Keratinocyte (primary cell): ENCODE data around the gene PTPRT. TPM values are rescaled to one million over a fixed set of nuclear protein-coding genes. Genes with fewer than 3 reads are reported as not detected.

Experiments used
- DNase-seq: peaks from one replicate; pipeline ENCODE4 v3.0.0-alpha.2; 2011; ENCODE audit warnings: low read depth, missing footprints, low spot score
- FAIRE-seq: peaks from 2 replicates; lab custom pipeline; 2011; peaks lifted over from hg19 to GRCh38; lab: Jason Lieb, UNC
- H2AFZ ChIP-seq: 2 replicates; pipeline ENCODE4 v1.6.0; 2012; ENCODE audit warnings: low read length, control low read depth, inconsistent platforms; ENCODE audit not compliant: control insufficient read depth
- H3K27ac ChIP-seq: 2 replicates; pipeline ENCODE4 v1.5.1; 2011; ENCODE audit warnings: low read length; ENCODE audit not compliant: control insufficient read depth, insufficient read depth
- H3K27me3 ChIP-seq: 3 replicates; pipeline ENCODE4 v1.6.0; 2011; ENCODE audit warnings: low read length; ENCODE audit not compliant: control insufficient read depth, insufficient read depth; ENCODE audit errors: extremely low read depth
- H3K36me3 ChIP-seq, 2 experiments: 2 replicates in 1 of 2; 3 replicates in 1 of 2; pipeline ENCODE4 v1.5.1; 2011; ENCODE audit warnings: low read length in 2 of 2, mild to moderate bottlenecking in 1 of 2; ENCODE audit not compliant: control insufficient read depth in 2 of 2, insufficient read depth in 2 of 2; ENCODE audit errors: extremely low read depth in 1 of 2
- H3K4me1 ChIP-seq: 3 replicates; pipeline ENCODE4 v1.5.1; 2011; ENCODE audit warnings: low read length; ENCODE audit not compliant: control insufficient read depth, insufficient read depth; ENCODE audit errors: extremely low read depth
- H3K4me2 ChIP-seq: 3 replicates; pipeline ENCODE4 v1.6.0; 2011; ENCODE audit warnings: low read depth, low read length; ENCODE audit not compliant: control insufficient read depth, insufficient read depth; ENCODE audit errors: extremely low read depth
- H3K4me3 ChIP-seq, 3 experiments: fragments of 200-600 bp in 1 of 3; sonication (generic) in 1 of 3; 2 replicates in 2 of 3; 3 replicates in 1 of 3; pipeline ENCODE4 v1.5.1; 2011 to 2016; ENCODE audit warnings: low read length in 3 of 3, mild to moderate bottlenecking in 3 of 3, control low read depth in 2 of 3, inconsistent platforms in 1 of 3, low read depth in 1 of 3, mixed read lengths in 1 of 3, mixed run types in 1 of 3, moderate library complexity in 1 of 3; ENCODE audit not compliant: control insufficient read depth in 2 of 3, insufficient read depth in 2 of 3; ENCODE audit errors: extremely low read depth in 1 of 3
- H3K79me2 ChIP-seq: 2 replicates; pipeline ENCODE4 v1.6.0; 2012; ENCODE audit warnings: low read length; ENCODE audit not compliant: control insufficient read depth, insufficient read depth
- H3K9ac ChIP-seq: 3 replicates; pipeline ENCODE4 v1.6.0; 2011; ENCODE audit warnings: low read length; ENCODE audit not compliant: control insufficient read depth, insufficient read depth; ENCODE audit errors: extremely low read depth
- H3K9me1 ChIP-seq: 3 replicates; pipeline ENCODE4 v1.6.0; 2011; ENCODE audit warnings: low read length; ENCODE audit not compliant: control insufficient read depth, insufficient read depth; ENCODE audit errors: extremely low read depth
- H3K9me3 ChIP-seq: 2 replicates; pipeline ENCODE4 v1.5.1; 2012; ENCODE audit warnings: low read depth, low read length; ENCODE audit not compliant: control insufficient read depth
- H4K20me1 ChIP-seq: 3 replicates; pipeline ENCODE4 v1.6.0; 2011; ENCODE audit warnings: low read length; ENCODE audit not compliant: control insufficient read depth, insufficient read depth; ENCODE audit errors: extremely low read depth
- CTCF ChIP-seq, 3 experiments: IDR thresholded peaks in 1 of 3; conservative IDR thresholded peaks in 1 of 3; optimal IDR thresholded peaks in 1 of 3; 2 replicates in 2 of 3; 3 replicates in 1 of 3; pipeline versions ENCODE3 to v1.5.1; 2011; ENCODE audit warnings: low read length in 3 of 3, mild to moderate bottlenecking in 3 of 3, moderate library complexity in 2 of 3, control low read depth in 1 of 3, inconsistent platforms in 1 of 3; ENCODE audit not compliant: insufficient read depth in 2 of 3; ENCODE audit errors: extremely low read depth in 1 of 3
- EZH2 ChIP-seq: IDR thresholded peaks from one replicate; pipeline ENCODE4 v1.6.1; 2012; ENCODE audit warnings: inconsistent platforms, mild to moderate bottlenecking, low read length, moderate library complexity
- dilution Hi-C: fragments of 300-500 bp; cut with MboI; formaldehyde crosslinking; loops from one replicate; pipeline ENCODE4 v1.7.0; 2020; ENCODE audit warnings: low sequenced_read_pairs; ENCODE audit not compliant: extremely low pct_ligation_motif_present
- polyA plus RNA-seq, 5 experiments: library from polyadenylated mRNA; depleted of rRNA in 3 of 5; stranded (reverse) in 3 of 5; stranded (forward) in 1 of 5; unstranded in 1 of 5; fragments of >200 nt; gene quantifications; 1 replicate in 1 of 5; 2 replicates in 3 of 5; 3 replicates in 1 of 5; pipeline versions ENCODE4 v1.2.1 to v1.2.3, GENCODE V29; 2011 to 2012; ENCODE audit warnings: missing spikeins in 2 of 5, low read depth in 1 of 5, low replicate concordance in 1 of 5

Gene PTPRT
- polyA plus RNA-seq, 1 donor (not counting 4 experiments of a cell fraction or from before 2014, with no cell fraction given): not detected

- no peak for TF ChIP-seq EZH2
- no peak for TF ChIP-seq CTCF (optimal IDR thresholded peaks at IDR 0.05 in 1 of 3, IDR thresholded peaks at IDR 0.05 in 1 of 3, conservative IDR thresholded peaks at IDR 0.05 in 1 of 3; ENCODE audit: extremely low read depth in 1 of 3, insufficient read depth in 2 of 3, low read length in 3 of 3)
- dilution Hi-C loops: no loop called here
- Histone ChIP-seq H4K20me1 (no peaks in the 10 kb centered on the region), H2AFZ (no peak overlapping the region), H3K9me1 (no peaks in the 10 kb centered on the region), H3K4me3 (no peak overlapping the region), H3K36me3 (no peaks in the 10 kb centered on the region), H3K9ac (no peak overlapping the region), H3K27ac (no peak overlapping the region), H3K4me2 (no peak overlapping the region), H3K9me3 (no peaks in the 10 kb centered on the region), H3K27me3 (no peaks in the 10 kb centered on the region), H3K79me2 (no peaks in the 10 kb centered on the region), H3K4me1 (no peaks in the 10 kb centered on the region)
- DNase-seq: no peak
- FAIRE-seq: no peak
These were observed 659.5 kb downstream of the PTPRT start for GRCh38 chr20:42530191-42530590.

GRCh38 chr20:42524058-42524457, 665.6 kb downstream of the PTPRT start:
- no peak for FAIRE-seq
- H3K4me1 ChIP-seq: no peaks in the 10 kb centered on the region
- H3K36me3 ChIP-seq: no peaks in the 10 kb centered on the region
- no peak overlapping the region for H3K27ac ChIP-seq
- H3K79me2 ChIP-seq: no peaks in the 10 kb centered on the region
- H2AFZ ChIP-seq: no peak overlapping the region
- no peak overlapping the region for H3K9ac ChIP-seq
- H3K9me3 ChIP-seq: no peaks in the 10 kb centered on the region
- no peaks in the 10 kb centered on the region for H3K9me1 ChIP-seq
- DNase-seq: no peak
- H3K4me3 ChIP-seq: no peak overlapping the region
- no peaks in the 10 kb centered on the region for H4K20me1 ChIP-seq
- TF ChIP-seq CTCF (optimal IDR thresholded peaks at IDR 0.05 in 1 of 3, IDR thresholded peaks at IDR 0.05 in 1 of 3, conservative IDR thresholded peaks at IDR 0.05 in 1 of 3; ENCODE audit: extremely low read depth in 1 of 3, insufficient read depth in 2 of 3, low read length in 3 of 3) (no peak), EZH2 (no peak)
- dilution Hi-C loops: no loop called here
- no peaks in the 10 kb centered on the region for H3K27me3 ChIP-seq
- H3K4me2 ChIP-seq: no peak overlapping the region
